Medulla oblongata (tissue), 1 donor: ENCODE measurements around the gene EIF5.

Experiments used
- DNase-seq: peaks from one replicate; pipeline ENCODE4 v3.0.0-alpha.2; 2015; ENCODE audit errors: extremely low spot score

The EIF5 gene

GRCh38 chr14:103333754-103334643 is at the start of gene EIF5:
Gene EIF5, plus strand, starts transcription at chr14:103334237. Its CDS starts 1,624 bp downstream, at chr14:103335861.
- DNase-seq = peak; percentile 99

- no peak for DNase-seq
These were observed 49.2 kb upstream of the EIF5 start for GRCh38 chr14:103284574-103285467.

- no peak for DNase-seq
These were observed 47.6 kb upstream of the EIF5 start for GRCh38 chr14:103286460-103286859.

GRCh38 chr14:103286968-103287850 is 46.8 kb upstream of the EIF5 start:
- DNase-seq = no peak

- no peak for DNase-seq
These were observed 45.8 kb upstream of the EIF5 start for GRCh38 chr14:103288076-103288766.

GRCh38 chr14:103290056-103290455 is 44.0 kb upstream of the EIF5 start:
- no peak for DNase-seq

- DNase-seq = no peak
These were observed 43.5 kb upstream of the EIF5 start for GRCh38 chr14:103290494-103290893.

GRCh38 chr14:103290961-103291360 is 43.1 kb upstream of the EIF5 start:
- no peak for DNase-seq

- DNase-seq = peak; percentile 90
These were observed 41.3 kb upstream of the EIF5 start for GRCh38 chr14:103292426-103293374.

GRCh38 chr14:103293465-103293864 is 40.6 kb upstream of the EIF5 start:
- DNase-seq = no peak

GRCh38 chr14:103294091-103294490 is 39.9 kb upstream of the EIF5 start:
- DNase-seq = no peak

- DNase-seq = no peak
These were observed 38.0 kb upstream of the EIF5 start for GRCh38 chr14:103296007-103296406.

GRCh38 chr14:103296987-103297386 is 37.0 kb upstream of the EIF5 start:
- no peak for DNase-seq

- no peak for DNase-seq
These were observed 35.4 kb upstream of the EIF5 start for GRCh38 chr14:103298620-103299019.

- no peak for DNase-seq
These were observed 32.3 kb upstream of the EIF5 start for GRCh38 chr14:103301512-103302354.

- no peak for DNase-seq
These were observed 31.1 kb upstream of the EIF5 start for GRCh38 chr14:103302966-103303365.

GRCh38 chr14:103304706-103305105 is 29.3 kb upstream of the EIF5 start:
- no peak for DNase-seq

- DNase-seq = no peak
These were observed 25.1 kb upstream of the EIF5 start for GRCh38 chr14:103308717-103309616.
